ENCODE measurements around the gene UGT2B17.
"Not testable (repeated sequence)": the region's sequence is repeated elsewhere in the genome, so short reads cannot be mapped to it uniquely, and the experiment has no call there.

DNA sequence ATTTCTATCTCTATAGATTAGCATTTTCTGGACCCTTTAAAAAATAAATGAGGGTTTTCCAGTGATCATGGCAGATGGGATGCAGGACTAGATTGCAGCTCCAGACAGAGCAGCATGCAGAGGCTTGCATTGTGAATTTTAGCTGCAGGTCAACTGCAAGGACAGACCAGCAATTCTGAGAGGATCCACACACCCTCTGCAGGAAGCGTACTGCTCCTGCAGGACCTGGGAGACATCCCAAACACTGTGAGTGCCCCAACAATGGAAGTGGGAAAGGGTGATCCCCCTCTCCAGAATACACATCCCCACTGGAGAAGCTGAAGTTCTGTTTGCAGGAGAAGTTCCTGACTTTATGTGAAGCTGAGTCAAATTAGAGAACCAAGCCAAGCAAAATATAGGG lies 7.1 kb downstream of the UGT2B17 start:
- TF ChIP-seq, protein P1, sequence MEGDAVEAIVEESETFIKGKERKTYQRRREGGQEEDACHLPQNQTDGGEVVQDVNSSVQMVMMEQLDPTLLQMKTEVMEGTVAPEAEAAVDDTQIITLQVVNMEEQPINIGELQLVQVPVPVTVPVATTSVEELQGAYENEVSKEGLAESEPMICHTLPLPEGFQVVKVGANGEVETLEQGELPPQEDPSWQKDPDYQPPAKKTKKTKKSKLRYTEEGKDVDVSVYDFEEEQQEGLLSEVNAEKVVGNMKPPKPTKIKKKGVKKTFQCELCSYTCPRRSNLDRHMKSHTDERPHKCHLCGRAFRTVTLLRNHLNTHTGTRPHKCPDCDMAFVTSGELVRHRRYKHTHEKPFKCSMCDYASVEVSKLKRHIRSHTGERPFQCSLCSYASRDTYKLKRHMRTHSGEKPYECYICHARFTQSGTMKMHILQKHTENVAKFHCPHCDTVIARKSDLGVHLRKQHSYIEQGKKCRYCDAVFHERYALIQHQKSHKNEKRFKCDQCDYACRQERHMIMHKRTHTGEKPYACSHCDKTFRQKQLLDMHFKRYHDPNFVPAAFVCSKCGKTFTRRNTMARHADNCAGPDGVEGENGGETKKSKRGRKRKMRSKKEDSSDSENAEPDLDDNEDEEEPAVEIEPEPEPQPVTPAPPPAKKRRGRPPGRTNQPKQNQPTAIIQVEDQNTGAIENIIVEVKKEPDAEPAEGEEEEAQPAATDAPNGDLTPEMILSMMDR (conservative IDR thresholded peaks at IDR 0.05; ENCODE audit: low read depth, low read length), result not testable (repeated sequence)
- TF ChIP-seq EZH2 (IDR thresholded peaks at IDR 0.05; ENCODE audit: borderline replicate concordance, low read depth, low read length, poor library complexity, severe bottlenecking), result not testable (repeated sequence)
